HG03060 (cell line): ENCODE measurements around the gene CACNA2D2.

Source experiments
- ATAC-seq: cut with Tn5 transposase; IDR thresholded peaks from one replicate; pipeline ENCODE4 v1.9.1; 2021; ENCODE audit warnings: low read depth, moderate number of reproducible peaks; ENCODE audit not compliant: unreplicated experiment

Gene CACNA2D2

DNA sequence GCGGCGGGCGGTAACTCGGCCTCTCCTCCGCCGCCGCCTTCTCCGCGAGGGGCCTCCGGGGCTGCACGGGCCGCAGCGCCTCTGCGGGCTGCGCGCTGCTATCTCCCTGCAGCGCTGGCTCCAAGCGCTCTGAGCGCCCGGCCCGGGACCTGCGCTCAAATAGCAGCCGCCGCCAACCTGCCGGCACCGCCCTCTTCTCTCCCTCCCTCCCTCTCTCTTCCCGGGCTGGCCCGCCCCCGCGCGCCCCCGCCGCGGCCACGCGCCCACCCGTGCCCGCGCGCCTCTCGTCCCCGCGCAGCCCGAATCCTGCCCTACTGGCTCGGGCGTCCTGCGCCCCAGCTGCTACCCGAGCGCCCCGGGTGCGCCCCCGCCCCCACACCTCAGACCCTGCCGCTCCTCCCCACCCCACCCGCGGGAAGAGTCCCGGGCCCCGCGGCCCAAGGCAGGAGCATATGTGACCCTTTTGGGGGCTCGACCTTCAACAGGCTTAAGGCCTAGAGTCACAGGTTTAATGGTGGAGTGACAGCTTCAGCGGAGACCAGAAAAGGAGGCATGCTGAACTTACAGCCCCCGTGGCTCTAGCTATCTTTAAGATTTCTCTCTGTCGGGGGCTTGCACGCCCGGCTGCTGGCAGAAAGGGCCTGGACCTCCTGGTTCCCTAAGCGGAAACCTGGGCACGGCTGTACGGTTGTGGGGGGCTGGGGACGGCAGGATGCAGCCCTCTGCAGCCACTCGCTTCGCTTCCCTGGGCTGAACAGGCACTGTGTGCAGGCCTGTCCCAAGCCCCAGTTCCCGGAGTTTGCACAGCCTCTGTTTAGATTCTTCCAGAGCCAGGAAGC lies at the start of gene CACNA2D2:
TSS of gene CACNA2D2 (minus strand) at position 131 of the 839 bp plus-strand sequence. CDS start 211 bp downstream, outside the sequence.
- no peak for ATAC-seq

DNA sequence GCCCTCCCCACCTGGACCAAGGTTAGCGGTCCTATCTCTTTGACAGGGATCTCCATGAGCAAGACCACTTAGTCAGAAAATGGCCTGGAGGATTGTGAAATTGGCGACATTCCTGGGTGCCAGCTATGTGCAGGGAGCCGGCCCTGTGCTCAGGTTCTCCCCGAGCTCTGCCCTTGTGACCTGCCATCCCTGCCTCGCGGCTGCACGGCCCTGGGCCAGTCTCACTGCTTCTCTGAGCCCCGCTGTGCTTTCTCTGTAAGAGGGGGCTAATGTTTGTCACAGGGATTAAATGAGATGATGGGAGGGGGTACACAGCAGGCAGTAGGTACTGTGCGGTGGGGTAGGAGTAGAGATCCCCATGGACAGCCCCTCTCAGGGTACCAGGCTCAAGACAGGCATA lies 49.2 kb upstream of the CACNA2D2 start:
- no peak for ATAC-seq

- ATAC-seq, result no peak
Observed at GRCh38 chr3:50551681-50552435, 48.4 kb upstream of the CACNA2D2 start.

GRCh38 chr3:50551054-50551659 lies 47.7 kb upstream of the CACNA2D2 start:
- no peak for ATAC-seq

- ATAC-seq, result no peak
Observed at GRCh38 chr3:50550079-50550736, 46.8 kb upstream of the CACNA2D2 start.

GRCh38 chr3:50549226-50549625 lies 45.8 kb upstream of the CACNA2D2 start:
- ATAC-seq, result no peak

- no peak for ATAC-seq
Observed at GRCh38 chr3:50545781-50546180, 42.3 kb upstream of the CACNA2D2 start.

GRCh38 chr3:50542177-50543034 lies 39.0 kb upstream of the CACNA2D2 start:
- ATAC-seq, result no peak

DNA sequence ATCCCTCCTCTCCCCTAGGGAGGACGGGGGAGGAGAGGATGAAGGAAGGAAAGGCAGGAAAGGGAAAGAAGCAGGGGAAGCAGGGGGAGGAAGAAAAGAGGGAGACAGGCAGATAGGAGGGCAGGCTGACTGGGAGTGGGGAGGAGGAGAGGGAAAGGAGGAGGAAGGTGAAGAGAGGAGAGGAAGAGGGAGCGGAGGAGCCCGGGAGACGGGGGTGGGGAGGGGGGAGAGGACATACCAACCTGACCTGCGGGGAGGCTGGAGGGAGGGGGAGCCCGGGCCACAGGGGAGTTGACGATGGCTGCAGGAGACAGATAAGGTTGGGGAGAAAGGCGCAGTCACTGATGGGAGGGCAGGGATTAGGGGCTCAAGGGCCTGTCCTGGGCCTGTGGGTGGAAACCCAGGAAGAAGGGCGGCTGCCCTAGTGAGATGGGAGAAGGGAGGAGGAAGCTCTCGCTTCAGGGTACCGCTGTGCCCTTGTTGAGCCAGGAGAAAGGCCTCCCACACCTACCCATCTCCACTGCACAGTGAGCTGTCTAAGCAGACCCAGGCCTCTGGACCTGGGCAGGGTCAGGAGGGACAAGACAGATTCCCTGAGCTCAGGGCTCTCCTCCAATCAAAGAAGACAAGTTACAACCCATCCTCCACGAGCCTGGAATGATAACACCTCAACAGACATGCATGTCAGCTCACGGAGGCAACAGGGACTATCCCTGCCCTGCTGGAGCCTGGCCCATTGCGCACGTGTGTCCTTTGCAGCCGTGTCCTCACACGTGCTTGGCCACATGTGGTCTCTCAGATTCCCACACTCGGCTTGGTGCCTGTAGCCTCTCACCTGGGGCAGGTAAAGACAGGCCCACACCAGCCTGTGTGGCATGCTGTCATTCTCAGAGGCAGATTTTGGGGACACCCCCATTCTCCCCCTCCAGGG lies 36.2 kb upstream of the CACNA2D2 start:
- no peak for ATAC-seq

DNA sequence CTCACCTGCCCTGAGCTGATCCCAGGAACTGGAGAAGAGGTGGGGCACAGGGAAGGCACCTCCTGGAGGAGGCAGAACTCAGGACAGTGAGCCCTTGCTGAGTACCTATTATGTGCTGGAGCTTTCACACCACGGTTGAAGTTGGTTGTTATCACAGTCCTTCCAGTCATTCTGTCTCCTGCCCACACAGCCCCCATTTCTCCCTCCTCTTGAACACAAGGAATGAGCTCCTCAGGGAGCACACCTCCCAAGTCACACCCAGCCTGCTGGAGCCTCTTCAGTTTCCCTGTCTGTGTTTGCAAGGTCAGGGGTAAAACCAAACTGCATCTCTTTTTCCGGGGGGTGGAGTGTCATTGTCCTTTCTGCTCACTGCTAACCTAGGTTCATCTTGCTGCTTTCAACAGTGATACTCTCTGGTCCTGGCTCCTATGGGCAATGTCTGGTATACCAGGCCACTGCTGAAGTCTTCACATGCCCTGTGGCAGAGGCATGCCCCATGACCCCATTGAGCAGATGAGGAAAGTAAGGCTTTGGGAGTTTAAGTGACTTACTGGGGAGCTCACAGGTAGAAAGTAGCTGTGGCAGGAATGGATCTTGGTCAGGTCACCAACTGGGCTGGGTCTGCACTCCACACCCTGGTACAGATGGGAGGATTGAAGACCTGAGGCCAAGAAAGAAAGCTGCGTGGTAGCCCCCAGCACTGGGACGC lies 34.1 kb upstream of the CACNA2D2 start:
- no peak for ATAC-seq

DNA sequence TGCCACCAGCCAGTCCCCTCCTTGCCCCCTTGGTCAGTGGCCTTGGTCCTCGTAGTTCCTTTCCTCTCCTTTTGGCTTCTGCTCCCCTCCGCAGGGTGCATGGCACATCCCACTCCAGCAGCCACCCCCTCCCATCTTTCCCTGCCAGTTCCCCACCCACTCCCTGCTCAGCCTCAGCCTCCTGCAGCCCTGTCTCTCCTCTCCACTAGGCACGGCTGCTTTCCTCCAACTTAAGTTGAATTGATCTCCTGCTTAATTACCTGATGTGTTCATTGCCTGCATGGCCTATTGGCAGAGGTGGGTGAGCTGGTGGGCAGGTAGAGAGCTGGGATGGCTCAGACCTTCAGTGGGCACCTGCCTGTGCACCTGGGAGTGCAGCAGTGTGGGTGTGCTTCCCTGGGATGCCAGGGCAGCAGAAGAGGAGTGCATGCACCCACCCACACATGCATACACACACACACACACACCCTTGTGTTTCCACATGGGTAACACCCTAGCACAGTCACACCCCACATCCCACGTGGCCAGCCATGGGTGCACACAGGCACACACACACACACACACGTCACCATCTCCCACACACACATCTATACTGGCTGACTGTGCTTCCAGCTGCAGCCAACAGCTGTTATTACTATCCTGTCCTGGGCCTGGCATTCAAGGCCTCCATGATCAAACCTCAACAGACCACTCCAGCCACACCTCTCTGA lies 33.2 kb upstream of the CACNA2D2 start:
- ATAC-seq, result no peak

DNA sequence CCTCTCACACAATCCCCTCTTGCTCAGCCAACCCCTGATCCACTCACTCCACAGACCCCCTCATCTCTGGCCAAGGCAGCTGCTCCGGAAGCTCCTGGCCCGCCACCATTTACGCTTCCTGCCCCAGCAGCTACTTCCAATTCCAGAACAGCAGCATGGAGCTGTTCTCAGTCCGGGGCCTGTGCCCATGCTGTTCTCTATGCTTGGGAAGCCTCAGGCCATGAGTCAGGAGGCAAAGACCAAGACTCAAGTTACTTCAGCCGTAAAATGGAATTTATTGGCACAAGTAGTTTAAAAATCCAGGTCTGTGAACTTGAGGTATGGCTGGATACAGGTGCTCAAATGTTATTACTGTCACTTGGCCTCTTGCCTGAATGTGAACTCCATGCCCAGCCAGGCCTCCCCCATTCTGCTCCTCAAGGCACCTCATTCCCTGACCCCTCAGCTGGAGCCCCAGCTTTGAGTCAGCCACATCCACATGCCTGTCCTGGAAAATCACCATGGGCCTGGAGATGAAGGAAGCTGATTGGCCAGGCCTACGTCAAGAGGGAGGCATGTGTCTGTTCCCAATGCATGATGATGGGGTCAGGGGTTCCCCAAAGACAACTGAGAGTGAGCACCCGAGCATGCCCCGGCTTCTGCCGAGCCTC lies 31.4 kb upstream of the CACNA2D2 start:
- no peak for ATAC-seq

DNA sequence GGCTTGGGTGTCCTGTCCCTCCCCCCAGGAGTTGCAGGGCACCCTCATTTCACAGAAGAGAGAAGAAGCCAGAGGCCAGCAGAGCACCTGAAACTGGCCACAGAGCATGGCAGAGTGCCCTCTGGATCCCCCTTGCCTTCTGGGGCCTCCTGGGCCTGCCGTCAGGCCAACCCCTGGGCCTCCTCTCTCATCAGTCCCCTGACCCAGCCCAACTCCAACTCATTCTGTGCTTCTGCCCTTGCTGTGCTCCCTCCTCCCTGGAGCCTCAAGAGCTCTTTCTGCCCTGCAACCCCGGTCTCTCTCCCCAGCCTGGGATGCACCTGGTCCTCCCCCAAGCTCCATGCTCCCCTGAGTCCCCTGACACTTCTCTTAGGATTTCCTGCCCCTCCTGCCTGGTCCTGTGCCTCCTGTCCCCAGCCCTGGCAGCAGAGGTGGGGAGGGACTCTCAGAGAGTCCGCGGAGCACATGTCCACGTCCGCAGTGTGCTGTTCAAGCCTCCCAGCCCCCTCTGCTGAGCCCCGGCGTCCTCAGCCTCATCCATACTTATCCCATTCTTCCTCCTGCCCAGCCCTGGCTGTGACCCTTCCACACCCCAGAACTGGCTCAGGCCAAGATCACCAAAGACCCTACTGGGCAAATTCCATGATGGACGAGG lies 30.5 kb upstream of the CACNA2D2 start:
- no peak for ATAC-seq

DNA sequence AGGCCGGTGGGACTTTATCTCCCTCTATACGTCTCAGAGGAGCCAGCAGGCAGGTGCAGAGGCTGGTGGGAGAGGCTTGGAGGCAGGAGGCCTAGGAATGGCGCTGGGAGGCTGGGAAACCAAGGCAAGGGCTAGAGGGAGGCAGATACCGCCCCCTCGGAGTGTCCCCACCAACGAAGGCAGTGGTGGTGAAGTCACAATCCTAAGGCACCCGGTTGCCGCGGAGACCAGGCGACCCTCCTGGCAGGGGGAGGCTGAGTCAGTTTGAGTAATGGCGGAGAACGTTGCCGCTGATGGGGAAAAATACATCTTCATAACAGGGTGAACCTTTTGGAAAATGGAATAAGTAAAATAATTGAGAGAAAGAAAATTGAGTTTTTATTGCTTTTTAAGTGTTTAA lies 29.9 kb upstream of the CACNA2D2 start:
- ATAC-seq, result no peak

GRCh38 chr3:50532062-50532705 lies 28.8 kb upstream of the CACNA2D2 start:
- no peak for ATAC-seq

GRCh38 chr3:50531201-50531600 lies 27.8 kb upstream of the CACNA2D2 start:
- no peak for ATAC-seq
